WERI-Rb-1 (cell line): ENCODE measurements around the gene BACH2.

Source experiments
- DNase-seq: peaks from one replicate; pipeline ENCODE4 v3.0.0-alpha.2; 2020
- H3K27ac ChIP-seq: fragments of 250-450 bp; sonication (Bioruptor Pico); 2 replicates; pipeline ENCODE4 v1.5.1; 2020; ENCODE audit warnings: mild to moderate bottlenecking, moderate library complexity
- H3K27me3 ChIP-seq: fragments of 250-450 bp; sonication (Bioruptor Pico); 2 replicates; pipeline ENCODE4 v1.5.1; 2021; ENCODE audit warnings: mild to moderate bottlenecking, low read depth, moderate library complexity; ENCODE audit not compliant: insufficient read depth, severe bottlenecking
- H3K36me3 ChIP-seq: fragments of 250-450 bp; sonication (Bioruptor Pico); 2 replicates; pipeline ENCODE4 v1.5.1; 2020; ENCODE audit warnings: mild to moderate bottlenecking, moderate library complexity
- H3K4me3 ChIP-seq: 2 replicates; pipeline ENCODE4 v1.5.1; 2011; ENCODE audit warnings: low read depth, mild to moderate bottlenecking, control low read depth, low read length
- H3K9me3 ChIP-seq: fragments of 250-450 bp; sonication (Bioruptor Pico); 2 replicates; pipeline ENCODE4 v1.5.1; 2021; ENCODE audit warnings: mild to moderate bottlenecking, moderate library complexity; ENCODE audit not compliant: severe bottlenecking
- TF ChIP-seq, protein P1 (sequence below): IDR thresholded peaks from 2 replicates; pipeline ENCODE4 v1.5.1; 2011; ENCODE audit warnings: low read depth, mild to moderate bottlenecking, control low read depth, inconsistent platforms, low read length

BACH2 gene

DNA sequence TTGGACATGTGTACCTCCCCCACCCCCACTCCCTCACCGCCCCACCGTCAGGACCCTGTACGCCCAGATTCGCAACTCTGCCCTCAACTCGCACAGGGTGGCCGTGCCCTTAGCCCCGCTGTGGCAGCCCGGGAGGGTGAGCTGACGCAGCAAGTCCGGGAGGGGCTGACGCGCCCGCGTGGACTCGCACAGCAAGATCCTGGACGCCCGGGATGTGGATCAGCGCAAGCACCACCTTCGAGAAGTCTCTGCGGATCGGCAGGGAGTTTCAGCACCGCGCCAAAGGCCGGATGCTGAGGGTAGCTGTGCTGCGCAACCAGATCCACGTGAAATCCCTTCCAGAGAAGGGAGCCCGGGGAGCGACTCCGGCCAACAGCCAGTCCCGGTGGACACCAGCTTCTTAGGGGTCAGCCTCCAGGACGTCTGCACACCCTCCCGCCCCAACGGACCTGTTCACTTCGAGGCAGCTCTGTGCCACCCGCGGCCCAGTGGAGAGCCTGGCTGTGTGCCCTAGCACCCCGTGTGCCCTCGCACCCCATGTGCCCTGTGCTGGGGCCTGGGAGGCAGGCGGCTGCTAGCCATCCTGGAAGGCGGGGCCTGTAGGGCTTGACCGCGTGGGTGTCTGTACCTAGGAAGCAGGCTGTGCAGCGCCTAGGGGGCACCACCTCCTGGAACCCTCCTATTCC is 409.0 kb downstream of the BACH2 start:
- DNase-seq: no peak
- Histone ChIP-seq H3K36me3 (no peaks in the 10 kb centered on the region), H3K4me3 (no peak overlapping the region), H3K27ac (no peak overlapping the region), H3K9me3 (no peaks in the 10 kb centered on the region), H3K27me3 (no peaks in the 10 kb centered on the region)
- TF ChIP-seq, protein P1, sequence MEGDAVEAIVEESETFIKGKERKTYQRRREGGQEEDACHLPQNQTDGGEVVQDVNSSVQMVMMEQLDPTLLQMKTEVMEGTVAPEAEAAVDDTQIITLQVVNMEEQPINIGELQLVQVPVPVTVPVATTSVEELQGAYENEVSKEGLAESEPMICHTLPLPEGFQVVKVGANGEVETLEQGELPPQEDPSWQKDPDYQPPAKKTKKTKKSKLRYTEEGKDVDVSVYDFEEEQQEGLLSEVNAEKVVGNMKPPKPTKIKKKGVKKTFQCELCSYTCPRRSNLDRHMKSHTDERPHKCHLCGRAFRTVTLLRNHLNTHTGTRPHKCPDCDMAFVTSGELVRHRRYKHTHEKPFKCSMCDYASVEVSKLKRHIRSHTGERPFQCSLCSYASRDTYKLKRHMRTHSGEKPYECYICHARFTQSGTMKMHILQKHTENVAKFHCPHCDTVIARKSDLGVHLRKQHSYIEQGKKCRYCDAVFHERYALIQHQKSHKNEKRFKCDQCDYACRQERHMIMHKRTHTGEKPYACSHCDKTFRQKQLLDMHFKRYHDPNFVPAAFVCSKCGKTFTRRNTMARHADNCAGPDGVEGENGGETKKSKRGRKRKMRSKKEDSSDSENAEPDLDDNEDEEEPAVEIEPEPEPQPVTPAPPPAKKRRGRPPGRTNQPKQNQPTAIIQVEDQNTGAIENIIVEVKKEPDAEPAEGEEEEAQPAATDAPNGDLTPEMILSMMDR: no peak

DNA sequence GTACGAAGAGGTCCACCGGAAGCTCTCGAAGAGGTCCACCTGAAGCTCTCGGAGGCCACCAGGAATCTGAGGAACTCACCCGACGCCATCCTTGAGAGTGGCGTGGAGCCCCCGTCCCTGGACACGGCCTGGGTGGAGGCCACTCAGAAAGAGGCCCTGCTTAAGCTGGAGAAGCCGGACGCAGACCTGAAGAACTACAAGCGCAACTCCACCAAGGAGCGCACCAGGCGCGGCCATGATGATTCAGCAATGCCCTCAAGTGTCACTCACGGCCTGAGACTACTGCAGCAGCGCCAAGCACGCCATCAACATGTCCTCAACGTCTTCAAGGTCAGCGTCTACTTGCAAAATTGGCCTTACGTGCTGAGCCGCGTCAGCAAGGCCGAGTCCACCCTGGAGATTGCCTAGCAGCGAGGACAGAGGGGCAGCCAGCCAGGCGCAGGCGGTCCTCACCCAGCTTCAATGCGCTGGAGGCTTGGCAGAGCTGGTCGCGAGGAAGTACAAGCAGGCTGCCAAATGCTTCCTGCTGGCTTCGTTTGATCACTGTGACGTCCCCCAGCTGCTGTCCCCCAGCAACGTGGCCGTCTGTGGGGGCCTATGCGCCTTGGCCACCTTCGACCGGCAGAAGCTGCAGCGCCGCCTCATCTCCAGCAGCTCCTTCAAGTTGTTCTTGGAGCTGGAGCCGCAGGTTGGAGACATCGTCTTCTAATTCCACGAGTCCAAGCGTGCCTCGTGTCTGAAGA is 410.1 kb downstream of the BACH2 start:
- TF ChIP-seq, protein P1: no peak
- Histone ChIP-seq H3K27ac (no peak overlapping the region), H3K36me3 (no peaks in the 10 kb centered on the region), H3K4me3 (no peak overlapping the region), H3K27me3 (no peaks in the 10 kb centered on the region), H3K9me3 (no peaks in the 10 kb centered on the region)
- no peak for DNase-seq
